Activated CD4-positive, alpha-beta T cell treated with anti-CD3 and anti-CD28 coated beads, Interleukin-2, amount 10 ng/mL, durations not matched to agents 24 days and 14 days (primary cell): ENCODE results near the gene PTPRJ. TPM values are rescaled to one million over a fixed set of nuclear protein-coding genes. Genes with fewer than 3 reads are reported as not detected.

Experiments
- DNase-seq: peaks from one replicate; pipeline ENCODE4 v3.0.0; 2022
- H3K27ac Mint-ChIP-seq: one replicate; pipeline ENCODE4 v1.8.0; 2022; ENCODE audit warnings: mild to moderate bottlenecking, mixed read lengths
- H3K27me3 Mint-ChIP-seq: one replicate; pipeline ENCODE4 v1.8.0; 2022; ENCODE audit warnings: mixed read lengths
- H3K36me3 Mint-ChIP-seq: one replicate; pipeline ENCODE4 v1.8.0; 2022; ENCODE audit warnings: low read depth, mild to moderate bottlenecking, mixed read lengths
- H3K4me1 Mint-ChIP-seq: one replicate; pipeline ENCODE4 v1.8.0; 2021; ENCODE audit warnings: mixed read lengths
- H3K4me3 Mint-ChIP-seq: one replicate; pipeline ENCODE4 v1.8.0; 2022; ENCODE audit warnings: mild to moderate bottlenecking, moderate library complexity, mixed read lengths
- H3K9me3 Mint-ChIP-seq: one replicate; pipeline ENCODE4 v1.8.0; 2021; ENCODE audit warnings: mixed read lengths
- intact Hi-C: fragments of 100-400 bp; cut with micrococcal nuclease; formaldehyde crosslinking; loops from one replicate; pipeline ENCODE4 v1.15.1; 2023
- total RNA-seq: library from RNA; stranded (reverse); gene quantifications from 2 replicates; pipeline ENCODE4 v1.2.3, GENCODE V29; 2022

PTPRJ gene
- total RNA-seq, 1 donor from 2014 or later = 52.2 TPM

GRCh38 chr11:47981667-47982404 is 1.5 kb downstream of the PTPRJ start:
- Mint-ChIP-seq H3K4me1 (peaks cover 32% of the 10 kb centered on the region), H3K4me3 (peak overlapping the region; percentile 87), H3K9me3 (no peaks in the 10 kb centered on the region), H3K27ac (peak overlapping the region; percentile 86), H3K36me3 (peaks cover 35% of the 10 kb centered on the region), H3K27me3 (peaks cover 13% of the 10 kb centered on the region)
- intact Hi-C loops = loop anchor here (1.0 to 2.0 kb wide), 4 partner anchors 38 to 127 kb away; no protein-coding TSS in a partner anchor
- peak; percentile 73 for DNase-seq

- Mint-ChIP-seq H3K27ac (peak overlapping the region; percentile 84), H3K4me3 (peak overlapping the region; percentile 87), H3K9me3 (no peaks in the 10 kb centered on the region), H3K4me1 (peaks cover 38% of the 10 kb centered on the region), H3K27me3 (peaks cover 10% of the 10 kb centered on the region), H3K36me3 (peaks cover 37% of the 10 kb centered on the region)
- no peak for DNase-seq
- intact Hi-C loops = loop anchor here (1.0 kb wide), 3 partner anchors 9 to 24 kb away; no protein-coding TSS in a partner anchor
These were observed 2.3 kb downstream of the PTPRJ start for GRCh38 chr11:47982616-47983015.

DNA sequence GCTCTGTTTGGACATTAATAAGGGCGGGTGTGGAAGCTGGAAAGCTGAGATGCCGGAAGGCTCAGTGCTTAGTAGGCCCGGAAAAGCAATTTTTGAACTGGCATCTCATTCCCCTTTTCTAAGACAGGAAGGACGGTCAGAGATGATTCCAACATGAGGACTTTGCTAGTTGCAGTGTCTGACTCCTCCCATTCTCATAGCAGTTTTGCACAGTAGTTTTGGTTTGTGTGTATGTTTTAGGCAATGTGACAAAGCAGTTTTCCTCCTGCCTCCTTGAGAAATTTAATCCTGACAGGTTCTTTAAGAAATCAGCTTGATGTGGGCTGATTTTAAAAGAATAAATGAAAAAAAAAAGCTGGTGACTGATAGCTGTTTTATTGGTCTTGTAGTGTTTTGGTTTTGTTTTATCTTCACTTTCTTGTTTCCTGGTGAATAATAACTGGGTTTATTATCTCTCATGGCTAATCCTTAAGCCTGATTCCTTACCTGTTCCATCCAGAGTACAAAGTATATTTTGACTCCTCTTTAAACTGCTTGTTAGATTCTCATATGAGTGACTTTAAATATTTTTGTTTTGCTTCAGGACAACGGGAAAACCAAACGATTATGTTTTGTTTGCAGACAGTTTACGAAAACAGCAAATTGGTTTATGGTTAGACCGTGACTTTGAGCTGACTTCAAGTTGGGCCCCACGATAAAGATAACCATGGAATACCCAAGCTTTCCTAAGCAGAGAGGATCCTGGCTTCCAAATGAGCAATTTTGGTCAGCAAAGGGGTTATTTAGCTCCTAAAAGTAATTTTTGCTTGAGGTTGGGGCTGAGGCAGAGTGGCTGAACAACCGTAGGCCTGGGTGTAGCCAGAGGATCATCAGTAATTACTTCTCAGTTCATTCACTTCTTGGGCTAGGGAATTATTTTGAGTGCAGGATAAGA is 3.4 kb downstream of the PTPRJ start:
- H3K4me3 Mint-ChIP-seq = peak overlapping the region; percentile 79
- peaks cover 45% of the 10 kb centered on the region for H3K36me3 Mint-ChIP-seq
- H3K27ac Mint-ChIP-seq = peak overlapping the region; percentile 84
- H3K27me3 Mint-ChIP-seq = peaks cover 5% of the 10 kb centered on the region
- H3K4me1 Mint-ChIP-seq = peaks cover 46% of the 10 kb centered on the region
- no peak for DNase-seq
- no peaks in the 10 kb centered on the region for H3K9me3 Mint-ChIP-seq
- intact Hi-C loops = loop anchor here (1.0 kb wide), 3 partner anchors 8 to 23 kb away; no protein-coding TSS in a partner anchor

GRCh38 chr11:47986219-47986618 is 5.9 kb downstream of the PTPRJ start:
- Mint-ChIP-seq H3K27ac (peak overlapping the region; percentile 82), H3K9me3 (no peaks in the 10 kb centered on the region), H3K4me3 (peak overlapping the region; percentile 52), H3K4me1 (peaks cover 56% of the 10 kb centered on the region), H3K36me3 (peaks cover 50% of the 10 kb centered on the region), H3K27me3 (no peaks in the 10 kb centered on the region)
- DNase-seq = no peak
- intact Hi-C loops = no loop called here

DNA sequence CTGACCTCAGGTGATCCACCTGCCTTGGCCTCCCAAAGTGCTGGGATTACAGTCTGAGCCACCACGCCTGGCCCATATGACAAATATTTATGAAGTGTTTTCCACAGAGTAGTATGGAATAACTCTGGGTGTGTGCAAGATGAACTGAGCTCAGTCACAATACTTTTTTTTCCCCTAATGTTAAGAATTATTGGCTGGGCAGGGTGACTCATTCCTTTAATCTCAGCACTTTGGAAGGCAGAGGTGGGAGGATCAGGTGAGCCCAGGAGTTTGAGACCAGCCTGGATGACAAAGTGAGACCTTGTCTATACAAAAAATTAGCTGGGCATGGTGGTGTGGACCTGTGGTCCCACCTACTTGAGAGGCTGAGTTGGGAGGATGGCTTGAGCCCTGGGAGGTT is 6.4 kb downstream of the PTPRJ start:
- Mint-ChIP-seq H3K27ac (peak overlapping the region; percentile 82), H3K36me3 (peaks cover 52% of the 10 kb centered on the region)

DNA sequence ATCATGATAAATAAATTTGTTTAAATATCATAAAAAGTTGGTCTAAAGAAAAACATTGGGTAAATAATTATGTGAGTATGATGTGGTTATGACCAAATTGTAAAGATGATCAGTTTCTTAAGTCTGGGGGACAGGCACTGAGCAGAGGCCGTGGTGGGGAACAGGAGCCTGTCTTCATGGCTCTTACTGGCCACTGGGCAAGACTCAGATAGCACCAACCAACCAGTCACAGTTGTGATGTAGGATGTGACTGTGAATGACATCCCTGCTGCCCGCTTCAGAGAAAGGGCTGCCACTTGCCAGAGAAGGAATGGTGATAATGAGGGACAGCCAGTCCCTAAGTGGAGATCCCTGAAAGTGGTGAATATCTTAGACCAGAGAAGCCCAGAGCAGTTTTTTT is 7.0 kb downstream of the PTPRJ start:
- DNase-seq = no peak
- H3K4me1 Mint-ChIP-seq = peaks cover 63% of the 10 kb centered on the region
- H3K9me3 Mint-ChIP-seq = no peaks in the 10 kb centered on the region
- H3K4me3 Mint-ChIP-seq = no peak overlapping the region
- peaks cover 48% of the 10 kb centered on the region for H3K36me3 Mint-ChIP-seq
- intact Hi-C loops = no loop called here
- no peaks in the 10 kb centered on the region for H3K27me3 Mint-ChIP-seq
- peak overlapping the region; percentile 65 for H3K27ac Mint-ChIP-seq

More for the DNA sequence above, 6.4 kb downstream of the PTPRJ start:
- Mint-ChIP-seq H3K4me3 (no peak overlapping the region), H3K4me1 (peaks cover 60% of the 10 kb centered on the region), H3K27me3 (no peaks in the 10 kb centered on the region), H3K9me3 (no peaks in the 10 kb centered on the region)
- DNase-seq = no peak
- intact Hi-C loops = no loop called here

GRCh38 chr11:47987781-47988180 is 7.4 kb downstream of the PTPRJ start:
- peaks cover 46% of the 10 kb centered on the region for H3K36me3 Mint-ChIP-seq
- no peaks in the 10 kb centered on the region for H3K9me3 Mint-ChIP-seq
- H3K4me3 Mint-ChIP-seq = no peak overlapping the region
- H3K4me1 Mint-ChIP-seq = peaks cover 62% of the 10 kb centered on the region
- intact Hi-C loops = no loop called here
- peak overlapping the region; percentile 65 for H3K27ac Mint-ChIP-seq
- no peaks in the 10 kb centered on the region for H3K27me3 Mint-ChIP-seq
- DNase-seq = no peak

GRCh38 chr11:47989779-47990178 is 9.4 kb downstream of the PTPRJ start:
- Mint-ChIP-seq H3K27me3 (no peaks in the 10 kb centered on the region), H3K36me3 (peaks cover 35% of the 10 kb centered on the region), H3K4me3 (no peak overlapping the region), H3K4me1 (peaks cover 53% of the 10 kb centered on the region), H3K9me3 (no peaks in the 10 kb centered on the region), H3K27ac (no peak overlapping the region)
- intact Hi-C loops = no loop called here
- DNase-seq = no peak

- intact Hi-C loops = loop anchor here (1.0 kb wide), 2 partner anchors 8 kb away; no protein-coding TSS in a partner anchor
- Mint-ChIP-seq H3K36me3 (peaks cover 37% of the 10 kb centered on the region), H3K4me1 (peaks cover 54% of the 10 kb centered on the region), H3K27me3 (no peaks in the 10 kb centered on the region), H3K27ac (peak overlapping the region; percentile 85), H3K4me3 (peak overlapping the region; percentile 61), H3K9me3 (no peaks in the 10 kb centered on the region)
- DNase-seq = no peak
These were observed 11.0 kb downstream of the PTPRJ start for GRCh38 chr11:47991266-47991830.

DNA sequence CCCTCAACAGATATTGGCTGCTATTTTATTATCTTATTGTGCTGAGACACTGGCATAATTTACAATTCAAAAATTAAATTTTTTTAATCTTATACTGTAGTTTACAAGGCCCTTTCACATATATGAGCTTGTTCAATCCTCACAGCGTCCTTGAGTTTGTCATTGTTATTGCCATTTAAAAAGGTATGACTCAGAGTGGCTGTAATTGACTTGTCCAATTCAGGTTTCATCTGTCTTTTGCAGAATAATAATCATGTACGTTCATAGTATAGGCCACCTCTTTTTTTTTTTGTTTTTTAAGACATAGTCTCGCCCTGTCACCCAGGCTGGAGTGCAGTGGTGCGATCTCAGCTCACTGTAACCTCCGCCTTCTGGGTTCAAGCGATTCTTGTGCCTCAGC is 11.5 kb downstream of the PTPRJ start:
- H3K27me3 Mint-ChIP-seq = no peaks in the 10 kb centered on the region
- no peak for DNase-seq
- intact Hi-C loops = loop anchor here (1.0 kb wide), 2 partner anchors 7 to 9 kb away; no protein-coding TSS in a partner anchor
- H3K9me3 Mint-ChIP-seq = no peaks in the 10 kb centered on the region
- H3K36me3 Mint-ChIP-seq = peaks cover 36% of the 10 kb centered on the region
- H3K27ac Mint-ChIP-seq = no peak overlapping the region
- H3K4me3 Mint-ChIP-seq = no peak overlapping the region
- H3K4me1 Mint-ChIP-seq = peaks cover 54% of the 10 kb centered on the region

DNA sequence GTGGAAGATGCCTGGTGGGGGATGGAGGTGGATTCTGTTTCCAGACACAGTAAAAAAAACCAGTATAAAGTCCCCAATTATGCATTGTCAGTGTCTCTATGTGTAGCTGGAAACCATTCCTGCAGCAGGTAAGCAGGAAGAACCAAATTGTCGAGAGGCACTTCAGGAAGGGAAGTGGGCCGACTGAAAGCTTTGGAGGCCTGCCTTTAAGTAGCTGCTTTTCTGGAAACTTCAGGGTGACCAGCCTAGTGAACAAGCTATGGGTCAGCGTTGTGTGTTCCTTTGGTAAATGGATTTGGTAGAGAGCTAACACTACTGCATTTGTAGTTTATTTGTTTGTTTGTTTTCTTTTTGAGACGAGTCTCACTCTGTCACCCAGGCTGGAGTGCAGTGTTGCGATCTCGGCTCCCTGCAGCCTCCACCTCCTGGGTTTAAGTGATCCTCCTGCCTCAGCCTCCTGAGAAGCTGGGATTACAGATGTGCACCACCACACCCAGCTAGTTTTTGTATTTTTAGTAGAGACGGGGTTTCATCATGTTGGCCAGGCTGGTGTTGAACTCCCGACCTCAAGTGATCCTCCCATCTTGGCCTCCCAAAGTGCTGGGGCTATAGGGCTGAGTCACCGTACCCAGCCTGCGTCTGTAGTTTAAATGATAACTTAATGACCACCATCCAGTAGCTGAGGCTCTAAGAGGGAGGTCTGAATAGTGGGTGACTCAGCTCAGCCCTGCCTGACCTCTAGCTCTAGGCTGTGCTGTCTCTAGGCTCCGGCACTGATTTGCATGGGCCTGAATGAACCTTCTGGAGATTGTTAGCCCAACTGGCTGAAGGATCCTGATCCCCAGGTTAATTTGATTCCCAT is 12.8 kb downstream of the PTPRJ start:
- DNase-seq = no peak
- Mint-ChIP-seq H3K27me3 (no peaks in the 10 kb centered on the region), H3K4me1 (peaks cover 57% of the 10 kb centered on the region), H3K36me3 (peaks cover 42% of the 10 kb centered on the region), H3K9me3 (no peaks in the 10 kb centered on the region), H3K4me3 (no peak overlapping the region), H3K27ac (no peak overlapping the region)
- intact Hi-C loops = no loop called here

DNA sequence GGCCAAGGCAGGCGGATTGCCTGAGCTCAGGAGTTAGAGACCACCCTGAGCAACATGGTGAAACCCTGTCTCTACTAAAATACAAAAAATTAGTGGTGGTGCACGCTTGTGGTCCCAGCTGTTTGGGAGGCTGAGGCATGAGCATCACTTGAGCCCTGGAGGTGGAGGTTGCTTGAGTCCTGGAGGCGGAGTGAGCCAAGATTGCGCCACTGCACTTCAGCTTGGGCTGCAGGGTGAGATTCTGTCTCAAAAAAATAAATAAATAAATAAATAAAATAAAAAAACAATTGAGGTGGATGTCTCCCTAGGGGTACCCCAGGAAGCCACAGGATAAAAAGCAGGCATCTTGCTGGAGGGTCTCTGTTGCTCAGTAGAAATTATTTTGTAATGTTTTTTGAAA is 14.1 kb downstream of the PTPRJ start:
- intact Hi-C loops = no loop called here

DNA sequence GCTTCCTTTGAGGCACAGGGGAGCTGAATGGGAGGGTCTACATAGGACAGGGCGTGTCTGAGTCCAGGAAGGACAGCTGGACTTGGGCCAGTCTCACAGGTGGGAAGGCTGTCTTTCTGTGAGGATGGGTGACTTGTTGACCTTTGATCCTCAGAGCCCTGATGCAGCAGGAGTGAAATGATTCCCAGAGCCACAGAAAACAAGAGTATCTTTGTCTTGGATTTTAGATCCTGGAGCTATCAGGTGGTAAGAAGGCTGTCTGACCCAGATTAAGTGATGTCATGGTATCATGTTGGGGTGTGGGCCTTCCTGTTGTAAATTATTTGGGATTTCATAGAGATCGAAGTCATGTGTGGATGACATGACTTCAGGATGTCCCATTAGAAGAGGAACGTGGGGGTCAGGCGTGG is 15.0 kb downstream of the PTPRJ start:
- H3K9me3 Mint-ChIP-seq = no peaks in the 10 kb centered on the region
- peaks cover 67% of the 10 kb centered on the region for H3K4me1 Mint-ChIP-seq
- intact Hi-C loops = no loop called here

More for the DNA sequence above, 14.1 kb downstream of the PTPRJ start:
- no peak for DNase-seq
- H3K9me3 Mint-ChIP-seq = no peaks in the 10 kb centered on the region
- peaks cover 45% of the 10 kb centered on the region for H3K36me3 Mint-ChIP-seq
- H3K4me3 Mint-ChIP-seq = no peak overlapping the region
- no peak overlapping the region for H3K27ac Mint-ChIP-seq
- H3K4me1 Mint-ChIP-seq = peaks cover 63% of the 10 kb centered on the region
- H3K27me3 Mint-ChIP-seq = no peaks in the 10 kb centered on the region

More for the DNA sequence above, 15.0 kb downstream of the PTPRJ start:
- Mint-ChIP-seq H3K36me3 (peaks cover 39% of the 10 kb centered on the region), H3K27me3 (no peaks in the 10 kb centered on the region), H3K27ac (peak overlapping the region; percentile 25), H3K4me3 (no peak overlapping the region)
- no peak for DNase-seq
